ENCODE measurements around the gene DENND2A.
"Not testable (repeated sequence)": the region's sequence is repeated elsewhere in the genome, so short reads cannot be mapped to it uniquely, and the experiment has no call there.

The DENND2A gene

GRCh38 chr7:140591180-140591902 is 49.3 kb downstream of the DENND2A start:
- intact Hi-C loops (cut with micrococcal nuclease) = no loop called here
- Mint-ChIP-seq H3K4me1 (ENCODE audit: low read depth) (no peaks in the 10 kb centered on the region), H3K27me3 (peaks cover 13% of the 10 kb centered on the region), H3K36me3 (ENCODE audit: low read depth) (no peaks in the 10 kb centered on the region), H3K27ac (no peak overlapping the region), H3K9me3 (no peaks in the 10 kb centered on the region), H3K4me3 (no peak overlapping the region)

GRCh38 chr7:140587243-140587642 is 53.4 kb downstream of the DENND2A start:
- H3K27me3 Mint-ChIP-seq = peaks cover 8% of the 10 kb centered on the region
- H3K4me1 Mint-ChIP-seq (ENCODE audit: low read depth) = no peaks in the 10 kb centered on the region
- no peaks in the 10 kb centered on the region for H3K9me3 Mint-ChIP-seq
- H3K27ac Mint-ChIP-seq = no peak overlapping the region
- intact Hi-C loops (cut with micrococcal nuclease) = no loop called here
- H3K4me3 Mint-ChIP-seq = no peak overlapping the region
- H3K36me3 Mint-ChIP-seq (ENCODE audit: low read depth) = no peaks in the 10 kb centered on the region

- Mint-ChIP-seq H3K4me1 (ENCODE audit: low read depth) (no peaks in the 10 kb centered on the region), H3K36me3 (ENCODE audit: low read depth) (no peaks in the 10 kb centered on the region), H3K27me3 (peaks cover 8% of the 10 kb centered on the region), H3K4me3 (no peak overlapping the region), H3K9me3 (no peaks in the 10 kb centered on the region), H3K27ac (no peak overlapping the region)
- intact Hi-C loops (cut with micrococcal nuclease) = no loop called here
Measured at GRCh38 chr7:140586516-140586915, 54.1 kb downstream of the DENND2A start.

- no peak overlapping the region for H3K4me3 Mint-ChIP-seq
- no peaks in the 10 kb centered on the region for H3K36me3 Mint-ChIP-seq (ENCODE audit: low read depth)
- no peaks in the 10 kb centered on the region for H3K4me1 Mint-ChIP-seq (ENCODE audit: low read depth)
- intact Hi-C loops (cut with micrococcal nuclease) = no loop called here
- no peaks in the 10 kb centered on the region for H3K9me3 Mint-ChIP-seq
- H3K27me3 Mint-ChIP-seq = peaks cover 8% of the 10 kb centered on the region
- no peak overlapping the region for H3K27ac Mint-ChIP-seq
Measured at GRCh38 chr7:140585333-140585732, 55.3 kb downstream of the DENND2A start.

GRCh38 chr7:140584195-140584851 is 56.3 kb downstream of the DENND2A start:
- Mint-ChIP-seq H3K9me3 (no peaks in the 10 kb centered on the region), H3K27me3 (peaks cover 8% of the 10 kb centered on the region), H3K4me3 (no peak overlapping the region), H3K27ac (no peak overlapping the region), H3K36me3 (ENCODE audit: low read depth) (no peaks in the 10 kb centered on the region), H3K4me1 (ENCODE audit: low read depth) (no peaks in the 10 kb centered on the region)
- intact Hi-C loops (cut with micrococcal nuclease) = no loop called here

- Mint-ChIP-seq H3K27ac (no peak overlapping the region), H3K4me3 (no peak overlapping the region), H3K4me1 (ENCODE audit: low read depth) (no peaks in the 10 kb centered on the region), H3K27me3 (peaks cover 4% of the 10 kb centered on the region), H3K9me3 (no peaks in the 10 kb centered on the region), H3K36me3 (ENCODE audit: low read depth) (no peaks in the 10 kb centered on the region)
- intact Hi-C loops (cut with micrococcal nuclease) = no loop called here
Measured at GRCh38 chr7:140581411-140581810, 59.2 kb downstream of the DENND2A start.

GRCh38 chr7:140577651-140578050 is 63.0 kb downstream of the DENND2A start:
- Mint-ChIP-seq H3K4me3 (no peak overlapping the region), H3K4me1 (ENCODE audit: low read depth) (no peaks in the 10 kb centered on the region), H3K36me3 (ENCODE audit: low read depth) (no peaks in the 10 kb centered on the region), H3K9me3 (no peaks in the 10 kb centered on the region), H3K27me3 (peaks cover 13% of the 10 kb centered on the region), H3K27ac (no peak overlapping the region)
- intact Hi-C loops (cut with micrococcal nuclease) = no loop called here

- H3K27ac Mint-ChIP-seq = no peak overlapping the region
- no peaks in the 10 kb centered on the region for H3K4me1 Mint-ChIP-seq (ENCODE audit: low read depth)
- no peaks in the 10 kb centered on the region for H3K36me3 Mint-ChIP-seq (ENCODE audit: low read depth)
- intact Hi-C loops (cut with micrococcal nuclease) = no loop called here
- H3K27me3 Mint-ChIP-seq = peaks cover 13% of the 10 kb centered on the region
- no peak overlapping the region for H3K4me3 Mint-ChIP-seq
- H3K9me3 Mint-ChIP-seq = no peaks in the 10 kb centered on the region
Measured at GRCh38 chr7:140576589-140576988, 64.0 kb downstream of the DENND2A start.

GRCh38 chr7:140571538-140572122 is 69.0 kb downstream of the DENND2A start:
- no peaks in the 10 kb centered on the region for H3K36me3 Mint-ChIP-seq (ENCODE audit: low read depth)
- no peak overlapping the region for H3K4me3 Mint-ChIP-seq
- H3K27ac Mint-ChIP-seq = no peak overlapping the region
- H3K9me3 Mint-ChIP-seq = no peaks in the 10 kb centered on the region
- no peaks in the 10 kb centered on the region for H3K4me1 Mint-ChIP-seq (ENCODE audit: low read depth)
- intact Hi-C loops (cut with micrococcal nuclease) = no loop called here
- H3K27me3 Mint-ChIP-seq = peaks cover 9% of the 10 kb centered on the region

- no peaks in the 10 kb centered on the region for H3K36me3 Mint-ChIP-seq (ENCODE audit: low read depth)
- H3K27ac Mint-ChIP-seq = no peak overlapping the region
- intact Hi-C loops (cut with micrococcal nuclease) = no loop called here
- H3K9me3 Mint-ChIP-seq = no peaks in the 10 kb centered on the region
- no peaks in the 10 kb centered on the region for H3K4me1 Mint-ChIP-seq (ENCODE audit: low read depth)
- H3K4me3 Mint-ChIP-seq = no peak overlapping the region
- peaks cover 9% of the 10 kb centered on the region for H3K27me3 Mint-ChIP-seq
Measured at GRCh38 chr7:140570120-140570519, 70.5 kb downstream of the DENND2A start.

GRCh38 chr7:140568021-140568813 is 72.4 kb downstream of the DENND2A start:
- H3K36me3 Mint-ChIP-seq (ENCODE audit: low read depth) = no peaks in the 10 kb centered on the region
- no peaks in the 10 kb centered on the region for H3K9me3 Mint-ChIP-seq
- H3K27ac Mint-ChIP-seq = no peak overlapping the region
- intact Hi-C loops (cut with micrococcal nuclease) = no loop called here
- H3K4me3 Mint-ChIP-seq = no peak overlapping the region
- peaks cover 2% of the 10 kb centered on the region for H3K27me3 Mint-ChIP-seq
- H3K4me1 Mint-ChIP-seq (ENCODE audit: low read depth) = no peaks in the 10 kb centered on the region

- H3K27me3 Mint-ChIP-seq; H3K4me3 Mint-ChIP-seq; H3K4me1 Mint-ChIP-seq (ENCODE audit: low read depth); H3K9me3 Mint-ChIP-seq; intact Hi-C loops (cut with micrococcal nuclease); H3K36me3 Mint-ChIP-seq (ENCODE audit: low read depth); H3K27ac Mint-ChIP-seq: not testable (repeated sequence)
Measured at GRCh38 chr7:140566186-140566585, 74.4 kb downstream of the DENND2A start.

- H3K36me3 Mint-ChIP-seq (ENCODE audit: low read depth); H3K4me1 Mint-ChIP-seq (ENCODE audit: low read depth); intact Hi-C loops (cut with micrococcal nuclease); H3K27me3 Mint-ChIP-seq; H3K4me3 Mint-ChIP-seq; H3K9me3 Mint-ChIP-seq; H3K27ac Mint-ChIP-seq: not testable (repeated sequence)
Measured at GRCh38 chr7:140565761-140566160, 74.9 kb downstream of the DENND2A start.

- H3K4me1 Mint-ChIP-seq (ENCODE audit: low read depth) = no peaks in the 10 kb centered on the region
- no peak overlapping the region for H3K4me3 Mint-ChIP-seq
- no peak overlapping the region for H3K27ac Mint-ChIP-seq
- no peaks in the 10 kb centered on the region for H3K36me3 Mint-ChIP-seq (ENCODE audit: low read depth)
- intact Hi-C loops (cut with micrococcal nuclease) = no loop called here
- H3K9me3 Mint-ChIP-seq = no peaks in the 10 kb centered on the region
- H3K27me3 Mint-ChIP-seq = peaks cover 8% of the 10 kb centered on the region
Measured at GRCh38 chr7:140564643-140565042, 76.0 kb downstream of the DENND2A start.
